HS-5 (cell line): ENCODE data around the gene CLDND1.
A peak's percentile ranks its signal among the peaks of the same experiment; 100 is the strongest.

Experiments used
- DNase-seq: peaks from one replicate; pipeline ENCODE4 v3.0.0-alpha.2; 2012; ENCODE audit warnings: low read depth

Gene CLDND1

GRCh38 chr3:98514948-98515347 lies 7.8 kb downstream of the CLDND1 start:
- no peak for DNase-seq

- DNase-seq = no peak
Measured at GRCh38 chr3:98513736-98514135, 9.0 kb downstream of the CLDND1 start.

- DNase-seq = peak; percentile 60
Measured at GRCh38 chr3:98513091-98513511, 9.6 kb downstream of the CLDND1 start.

GRCh38 chr3:98512576-98512975 lies 10.1 kb downstream of the CLDND1 start:
- no peak for DNase-seq

- DNase-seq = no peak
Measured at GRCh38 chr3:98508582-98508981, 14.1 kb downstream of the CLDND1 start.

- DNase-seq = no peak
Measured at GRCh38 chr3:98504539-98504938, 18.2 kb downstream of the CLDND1 start.

- no peak for DNase-seq
Measured at GRCh38 chr3:98501863-98502576, 20.7 kb downstream of the CLDND1 start.

- DNase-seq = no peak
Measured at GRCh38 chr3:98501270-98501669, 21.4 kb downstream of the CLDND1 start.

- no peak for DNase-seq
Measured at GRCh38 chr3:98500019-98500418, 22.7 kb downstream of the CLDND1 start.

GRCh38 chr3:98497381-98497780 lies 25.3 kb downstream of the CLDND1 start, which contains the start of gene OR5K2:
Gene OR5K2, plus strand, starts transcription at chr3:98497681. Its CDS starts 0 bp downstream, at chr3:98497681.
- DNase-seq = no peak

GRCh38 chr3:98483626-98484025 lies 39.1 kb downstream of the CLDND1 start:
- DNase-seq = no peak

- DNase-seq = no peak
Measured at GRCh38 chr3:98482717-98483482, 39.8 kb downstream of the CLDND1 start.
